Heart left ventricle (tissue), 16 donors: ENCODE measurements around the gene RNF141. TPM values are rescaled to one million over a fixed set of nuclear protein-coding genes. Genes with fewer than 3 reads are reported as not detected.
A peak's percentile ranks its signal among the peaks of the same experiment; 100 is the strongest.

Experiments
- ATAC-seq, 4 donors: fragments of 200-7000 bp; cut with Tn5 transposase; one replicate each; pipeline ENCODE4 v1.9.1; 2020 to 2022; ENCODE audit warnings: moderate library complexity in 4 of 4, mild to moderate bottlenecking in 3 of 4, moderate number of reproducible peaks in 1 of 4
- DNase-seq, 5 donors: peaks; one replicate each; pipeline ENCODE4 v3.0.0-alpha.2; 2020
- H3K27ac ChIP-seq, 12 donors: fragments of 200-600 bp; sonication (generic) in 4 of 12; one replicate each; pipeline versions ENCODE4 v1.5.0 to v1.8.0; 2016 to 2022; ENCODE audit warnings: mild to moderate bottlenecking in 2 of 12
- H3K27me3 ChIP-seq, 9 donors: fragments of 200-600 bp; sonication (generic) in 2 of 9; one replicate each; pipeline versions ENCODE4 v1.5.1 to v1.8.0; 2016 to 2022; ENCODE audit warnings: mild to moderate bottlenecking in 3 of 9
- H3K36me3 ChIP-seq, 9 donors: fragments of 200-600 bp; sonication (generic) in 2 of 9; one replicate each; pipeline versions ENCODE4 v1.5.0 to v1.8.0; 2018 to 2022; ENCODE audit warnings: mild to moderate bottlenecking in 2 of 9
- H3K4me1 ChIP-seq, 12 donors: fragments of 200-600 bp; sonication (generic) in 4 of 12; one replicate each; pipeline versions ENCODE4 v1.5.0 to v1.8.0; 2016 to 2022; ENCODE audit warnings: mild to moderate bottlenecking in 3 of 12
- H3K4me3 ChIP-seq, 12 donors: fragments of 200-600 bp; sonication (generic) in 4 of 12; one replicate each; pipeline versions ENCODE4 v1.5.0 to v1.8.0; 2017 to 2022; ENCODE audit warnings: mild to moderate bottlenecking in 9 of 12, moderate library complexity in 4 of 12
- H3K9me3 ChIP-seq, 12 donors: fragments of 200-600 bp; sonication (generic) in 4 of 12; one replicate each; pipeline versions ENCODE4 v1.5.0 to v1.8.0; 2016 to 2022; ENCODE audit warnings: mild to moderate bottlenecking in 1 of 12
- POLR2A ChIP-seq, 2 donors: fragments of 450-650 bp; IDR thresholded peaks; one replicate each; pipeline ENCODE4 v1.6.1; 2017; ENCODE audit warnings: antibody characterized with exemption in 2 of 2, mild to moderate bottlenecking in 2 of 2, moderate library complexity in 2 of 2
- WGBS, 4 donors: extraction: QIAGEN DNeasy Blood & Tissue Kit in 2 of 4; methylation state at CpG; one replicate each; pipeline versions ENCODE4 v1.1.5 to v1.1.7; 2013 to 2018; 5-methylcytosine and 5-hydroxymethylcytosine counted together
- intact Hi-C, 10 donors: fragments of 100-400 bp; cut with DNase I; formaldehyde crosslinking; loops; one replicate each; pipeline versions ENCODE4 v1.11.1 to v1.14.2; 2022
- polyA plus RNA-seq, 2 donors: library from polyadenylated mRNA; stranded (reverse); fragments of 200-250 nt; gene quantifications; one replicate each; pipeline ENCODE4 v1.2.3, GENCODE V29; 2013
- total RNA-seq, 9 donors: library from RNA; depleted of rRNA in 2 of 9; stranded (reverse); fragments of >200 nt in 2 of 9; fragmentation: NEBNext Ultra II Directional in 3 of 9; extraction: Animal tissue kit (Norgen Biotek cat#: 25700) in 3 of 9; gene quantifications; one replicate each; pipeline versions ENCODE4 v1.1.0 to v1.2.4, GENCODE V29; 2016 to 2023
- TF ChIP-seq, protein P1 (sequence below), 12 donors: fragments of 200-600 bp; sonication (generic) in 4 of 12; IDR thresholded peaks; one replicate each; pipeline versions ENCODE4 v1.5.0 to v1.8.0; 2018 to 2022; ENCODE audit warnings: antibody characterized with exemption in 12 of 12, mild to moderate bottlenecking in 5 of 12
- donor health status: ischemic (EF 13 %, LVEDD 7.1; RV severe dilation, severe dysfunction).
- donor health status: healthy with polysubstance abuse.
- donor health status: DM: no; HTN: yes; CAD: no.
- donor health status: DM: no; HTN: no; CAD: no.
- donor health status: ischemic (EF 25% LVEDD 6.9; RV normal size, moderate dysfunction).
- donor health status: ischemic (EF 25% LVEDD 5.7; RV mildly dilated, moderate dysfunction).
- donor health status: healthy.
- donor health status: DM: yes; HTN: yes; CAD: no.
- donor health status: ischemic (EF 35%, LVEDD 5.7; RV mildly dilated, moderate dysfunction).
- donor health status: nonischemic (EF 11% LVEDD 7.7; RV severe dilation, severe dysfunction).
- donor health status: DM: yes; HTN: yes; CAD: no.
- donor health status: PGD.
- donor health status: ischemic (EF 29% LVEDD 5.4; RV normal size, mild dysfunction).
- donor health status: nonischemic (EF 23%, LVEDD 6.1; RV moderate dilation, normal function).

The RNF141 gene
- total and polyA plus RNA-seq, 11 donors, result 7.8 to 42.8 (median 30.7) TPM

GRCh38 chr11:10540546-10540914 lies 457 bp downstream of the RNF141 start:
- H3K27me3 ChIP-seq, result no peaks in the 10 kb centered on the region
- 0 to 2% (median 0%) methylated on average over 21 to 25 of the region's 25 CpGs for WGBS, 4 donors
- intact Hi-C loops, result loop anchor here in 4 of 10 donors (10.0 kb wide), 3 partner anchors 114 to 194 kb away; no protein-coding TSS in a partner anchor
- ATAC-seq (peak; percentile 16 to 68 (median 56)), DNase-seq (peak in 2 of 5 donors; percentile 41 to 54)
- TF ChIP-seq, protein P1, sequence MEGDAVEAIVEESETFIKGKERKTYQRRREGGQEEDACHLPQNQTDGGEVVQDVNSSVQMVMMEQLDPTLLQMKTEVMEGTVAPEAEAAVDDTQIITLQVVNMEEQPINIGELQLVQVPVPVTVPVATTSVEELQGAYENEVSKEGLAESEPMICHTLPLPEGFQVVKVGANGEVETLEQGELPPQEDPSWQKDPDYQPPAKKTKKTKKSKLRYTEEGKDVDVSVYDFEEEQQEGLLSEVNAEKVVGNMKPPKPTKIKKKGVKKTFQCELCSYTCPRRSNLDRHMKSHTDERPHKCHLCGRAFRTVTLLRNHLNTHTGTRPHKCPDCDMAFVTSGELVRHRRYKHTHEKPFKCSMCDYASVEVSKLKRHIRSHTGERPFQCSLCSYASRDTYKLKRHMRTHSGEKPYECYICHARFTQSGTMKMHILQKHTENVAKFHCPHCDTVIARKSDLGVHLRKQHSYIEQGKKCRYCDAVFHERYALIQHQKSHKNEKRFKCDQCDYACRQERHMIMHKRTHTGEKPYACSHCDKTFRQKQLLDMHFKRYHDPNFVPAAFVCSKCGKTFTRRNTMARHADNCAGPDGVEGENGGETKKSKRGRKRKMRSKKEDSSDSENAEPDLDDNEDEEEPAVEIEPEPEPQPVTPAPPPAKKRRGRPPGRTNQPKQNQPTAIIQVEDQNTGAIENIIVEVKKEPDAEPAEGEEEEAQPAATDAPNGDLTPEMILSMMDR (IDR thresholded peaks at IDR 0.05), result no peak
- no peak for TF ChIP-seq POLR2A (IDR thresholded peaks at IDR 0.05)
- peak overlapping the region; percentile 35 to 94 (median 87) for H3K27ac ChIP-seq
- H3K9me3 ChIP-seq, result no peaks in the 10 kb centered on the region
- no peaks in the 10 kb centered on the region for H3K36me3 ChIP-seq
- H3K4me1 ChIP-seq, result peaks cover 0 to 28% (median 7%) of the 10 kb centered on the region in 12 donors
- peak overlapping the region; percentile 69 to 94 (median 80) for H3K4me3 ChIP-seq

DNA sequence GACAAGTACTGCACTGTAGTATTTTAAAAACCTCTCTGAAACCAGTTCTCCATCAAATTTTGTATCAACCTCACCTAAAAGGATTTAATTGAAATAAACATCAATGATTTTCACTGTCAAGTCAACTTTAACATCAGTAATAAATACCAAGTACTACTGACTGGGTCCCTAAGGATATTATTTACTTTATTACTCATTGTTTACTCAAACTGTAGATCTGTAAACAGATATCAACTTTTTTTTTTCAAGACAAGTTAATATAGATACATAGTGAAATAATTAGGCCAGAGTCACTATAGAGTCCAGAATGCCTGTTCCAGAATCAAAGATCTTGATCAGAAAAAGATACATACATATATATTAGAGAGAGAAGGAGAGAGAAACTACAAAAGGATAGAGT lies 1.6 kb downstream of the RNF141 start:
- no peaks in the 10 kb centered on the region for H3K27me3 ChIP-seq
- TF ChIP-seq, protein P1 (IDR thresholded peaks at IDR 0.05), result no peak
- no peak for TF ChIP-seq POLR2A (IDR thresholded peaks at IDR 0.05)
- H3K9me3 ChIP-seq, result no peaks in the 10 kb centered on the region
- H3K4me1 ChIP-seq, result peaks cover 0 to 28% (median 7%) of the 10 kb centered on the region in 12 donors
- no peak overlapping the region for H3K27ac ChIP-seq
- no peak for ATAC-seq
- no peaks in the 10 kb centered on the region for H3K36me3 ChIP-seq
- peak overlapping the region in 1 of 12 donors; percentile 88 for H3K4me3 ChIP-seq
- no peak for DNase-seq
- intact Hi-C loops, result loop anchor here in 1 of 10 donors (5.0 kb wide), 1 partner anchor 48 kb away; no protein-coding TSS in a partner anchor

GRCh38 chr11:10538924-10539323 lies 2.1 kb downstream of the RNF141 start:
- Histone ChIP-seq H3K27ac (no peak overlapping the region), H3K36me3 (peaks cover 0 to 1% (median 0%) of the 10 kb centered on the region in 9 donors), H3K9me3 (no peaks in the 10 kb centered on the region), H3K4me3 (no peak overlapping the region), H3K4me1 (peaks cover 0 to 28% (median 7%) of the 10 kb centered on the region in 12 donors), H3K27me3 (no peaks in the 10 kb centered on the region)
- TF ChIP-seq, protein P1 (IDR thresholded peaks at IDR 0.05), result no peak
- no peak for TF ChIP-seq POLR2A (IDR thresholded peaks at IDR 0.05)
- intact Hi-C loops, result loop anchor here in 1 of 10 donors (5.0 kb wide), 1 partner anchor 48 kb away; no protein-coding TSS in a partner anchor
- DNase-seq (no peak), ATAC-seq (no peak)
- WGBS, 4 donors, result 80 to 86% (median 82%) methylated on average over 1 of the region's 1 CpG

- Histone ChIP-seq H3K27me3 (no peaks in the 10 kb centered on the region), H3K4me1 (peaks cover 0 to 28% (median 7%) of the 10 kb centered on the region in 12 donors), H3K36me3 (peaks cover 0 to 15% (median 12%) of the 10 kb centered on the region in 9 donors), H3K4me3 (no peak overlapping the region), H3K27ac (no peak overlapping the region), H3K9me3 (no peaks in the 10 kb centered on the region)
- intact Hi-C loops, result loop anchor here in 1 of 10 donors (5.0 kb wide), 1 partner anchor 50 kb away; no protein-coding TSS in a partner anchor
- no peak for TF ChIP-seq POLR2A (IDR thresholded peaks at IDR 0.05)
- TF ChIP-seq, protein P1 (IDR thresholded peaks at IDR 0.05), result no peak
- DNase-seq (no peak), ATAC-seq (no peak)
Observed at GRCh38 chr11:10537600-10537999, 3.4 kb downstream of the RNF141 start.
